Activated CD8-positive, alpha-beta memory T cell treated with anti-CD3 and anti-CD28 coated beads, Interleukin-2, amount 10 ng/mL, durations not matched to agents 7 days and 5 days (primary cell): Measurements from ENCODE around the gene ADISSP. TPM values are rescaled to one million over a fixed set of nuclear protein-coding genes. Genes with fewer than 3 reads are reported as not detected.
A peak's percentile ranks its signal among the peaks of the same experiment; 100 is the strongest.

Experiments
- ATAC-seq: fragments of 150-1000 bp; cut with Tn5 transposase; one replicate; pipeline ENCODE4 v1.10.0; 2021; ENCODE audit warnings: moderate library complexity
- CTCF ChIA-PET: fragments of 350-600 bp; sonication (Branson Sonifier 250); formaldehyde crosslinking; loops from one replicate; lab custom pipeline; 2021; ENCODE audit warnings: antibody characterized with exemption; lab: Charles Lee
- DNase-seq: peaks from one replicate; pipeline ENCODE4 v3.0.0-alpha.2; 2020
- H3K27ac Mint-ChIP-seq: one replicate; pipeline ENCODE4 v1.8.0; 2021; ENCODE audit warnings: mild to moderate bottlenecking, mixed read lengths
- H3K27me3 Mint-ChIP-seq: one replicate; pipeline ENCODE4 v1.8.0; 2021; ENCODE audit warnings: mixed read lengths
- H3K36me3 Mint-ChIP-seq: one replicate; pipeline ENCODE4 v1.8.0; 2021; ENCODE audit warnings: mild to moderate bottlenecking, mixed read lengths
- H3K4me1 Mint-ChIP-seq: one replicate; pipeline ENCODE4 v1.8.0; 2021; ENCODE audit warnings: mixed read lengths
- H3K4me3 Mint-ChIP-seq: one replicate; pipeline ENCODE4 v1.8.0; 2021; ENCODE audit warnings: mild to moderate bottlenecking, moderate library complexity, mixed read lengths
- H3K9me3 Mint-ChIP-seq: one replicate; pipeline ENCODE4 v1.8.0; 2022; ENCODE audit warnings: low read depth, mixed read lengths
- total RNA-seq, 2 experiments: library from RNA; stranded (reverse); gene quantifications; one replicate each; pipeline ENCODE4 v1.2.3, GENCODE V29; 2021

Gene ADISSP
- total RNA-seq, 2 experiments from 2014 or later: 32.5 to 37.0 TPM

GRCh38 chr20:3744806-3745685, 22.5 kb downstream of the ADISSP start:
- peak; percentile 72 for ATAC-seq
- CTCF ChIA-PET: interaction anchor here (0.5 to 1.9 kb wide), 6 partner anchors 8 to 428 kb away, joined by 3 to 6 read pairs (median 4); no protein-coding TSS in a partner anchor
- H3K9me3 Mint-ChIP-seq: no peaks in the 10 kb centered on the region
- no peak overlapping the region for H3K27ac Mint-ChIP-seq
- no peaks in the 10 kb centered on the region for H3K36me3 Mint-ChIP-seq
- H3K4me3 Mint-ChIP-seq: peak overlapping the region; percentile 34
- peaks cover 10% of the 10 kb centered on the region for H3K4me1 Mint-ChIP-seq
- DNase-seq: peak; percentile 80
- H3K27me3 Mint-ChIP-seq: peaks cover 11% of the 10 kb centered on the region

GRCh38 chr20:3744037-3744436, 23.5 kb downstream of the ADISSP start:
- H3K27me3 Mint-ChIP-seq: peaks cover 11% of the 10 kb centered on the region
- DNase-seq (no peak), ATAC-seq (no peak)
- H3K9me3 Mint-ChIP-seq: no peaks in the 10 kb centered on the region
- CTCF ChIA-PET: interaction anchor here (0.7 to 1.9 kb wide), 3 partner anchors 9 to 33 kb away, joined by 3 to 6 read pairs (median 5); no protein-coding TSS in a partner anchor
- peaks cover 10% of the 10 kb centered on the region for H3K4me1 Mint-ChIP-seq
- H3K36me3 Mint-ChIP-seq: no peaks in the 10 kb centered on the region
- no peak overlapping the region for H3K27ac Mint-ChIP-seq
- H3K4me3 Mint-ChIP-seq: no peak overlapping the region

- H3K4me1 Mint-ChIP-seq: peaks cover 10% of the 10 kb centered on the region
- peaks cover 11% of the 10 kb centered on the region for H3K27me3 Mint-ChIP-seq
- DNase-seq (no peak), ATAC-seq (no peak)
- H3K4me3 Mint-ChIP-seq: no peak overlapping the region
- no peak overlapping the region for H3K27ac Mint-ChIP-seq
- CTCF ChIA-PET: interaction anchor here (1.8 kb wide), 1 partner anchor 10 kb away, joined by 6 read pairs; no protein-coding TSS in a partner anchor
- no peaks in the 10 kb centered on the region for H3K36me3 Mint-ChIP-seq
- no peaks in the 10 kb centered on the region for H3K9me3 Mint-ChIP-seq
These were observed 24.3 kb downstream of the ADISSP start for GRCh38 chr20:3743251-3743650.

- no peaks in the 10 kb centered on the region for H3K9me3 Mint-ChIP-seq
- CTCF ChIA-PET: interaction anchor here (0.8 to 2.0 kb wide), 5 partner anchors 8 to 31 kb away, joined by 3 to 8 read pairs (median 5); no protein-coding TSS in a partner anchor
- H3K4me3 Mint-ChIP-seq: no peak overlapping the region
- H3K27ac Mint-ChIP-seq: no peak overlapping the region
- DNase-seq (no peak), ATAC-seq (no peak)
- H3K36me3 Mint-ChIP-seq: no peaks in the 10 kb centered on the region
- H3K27me3 Mint-ChIP-seq: peaks cover 9% of the 10 kb centered on the region
- H3K4me1 Mint-ChIP-seq: peaks cover 10% of the 10 kb centered on the region
These were observed 25.6 kb downstream of the ADISSP start for GRCh38 chr20:3741836-3742458.

GRCh38 chr20:3740615-3741301, 26.8 kb downstream of the ADISSP start:
- no peak for ATAC-seq
- Mint-ChIP-seq H3K27ac (no peak overlapping the region), H3K4me1 (peaks cover 10% of the 10 kb centered on the region), H3K27me3 (peaks cover 9% of the 10 kb centered on the region), H3K4me3 (no peak overlapping the region), H3K36me3 (no peaks in the 10 kb centered on the region), H3K9me3 (no peaks in the 10 kb centered on the region)
- CTCF ChIA-PET: interaction anchor here (0.8 to 2.0 kb wide), 7 partner anchors 9 to 31 kb away, joined by 3 to 8 read pairs (median 5); no protein-coding TSS in a partner anchor
- DNase-seq: no peak

- Mint-ChIP-seq H3K4me3 (no peak overlapping the region), H3K27ac (no peak overlapping the region), H3K4me1 (peaks cover 4% of the 10 kb centered on the region), H3K9me3 (no peaks in the 10 kb centered on the region), H3K36me3 (no peaks in the 10 kb centered on the region), H3K27me3 (peaks cover 14% of the 10 kb centered on the region)
- ATAC-seq (no peak), DNase-seq (no peak)
- CTCF ChIA-PET: interaction anchor here (1.2 to 1.4 kb wide), 3 partner anchors 10 to 30 kb away, joined by 3 to 5 read pairs (median 5); no protein-coding TSS in a partner anchor
These were observed 27.6 kb downstream of the ADISSP start for GRCh38 chr20:3739926-3740451.

GRCh38 chr20:3739054-3739925, 28.3 kb downstream of the ADISSP start:
- CTCF ChIA-PET: interaction anchor here (1.2 to 1.4 kb wide), 3 partner anchors 10 to 29 kb away, joined by 3 to 5 read pairs (median 5); no protein-coding TSS in a partner anchor
- no peak overlapping the region for H3K4me3 Mint-ChIP-seq

GRCh38 chr20:3738111-3739053, 29.2 kb downstream of the ADISSP start:
- CTCF ChIA-PET: interaction anchor here (1.6 kb wide), 1 partner anchor 28 kb away, joined by 7 read pairs; no protein-coding TSS in a partner anchor
- DNase-seq: no peak
- no peaks in the 10 kb centered on the region for H3K9me3 Mint-ChIP-seq
- no peaks in the 10 kb centered on the region for H3K36me3 Mint-ChIP-seq
- H3K4me3 Mint-ChIP-seq: no peak overlapping the region
- H3K27ac Mint-ChIP-seq: no peak overlapping the region
- no peak for ATAC-seq
- no peaks in the 10 kb centered on the region for H3K4me1 Mint-ChIP-seq
- peaks cover 13% of the 10 kb centered on the region for H3K27me3 Mint-ChIP-seq

More at GRCh38 chr20:3739054-3739925, 28.3 kb downstream of the ADISSP start:
- no peak for DNase-seq
- Mint-ChIP-seq H3K27me3 (peaks cover 10% of the 10 kb centered on the region), H3K4me1 (no peaks in the 10 kb centered on the region), H3K36me3 (no peaks in the 10 kb centered on the region), H3K27ac (no peak overlapping the region), H3K9me3 (no peaks in the 10 kb centered on the region)
- ATAC-seq: peak; percentile 13

GRCh38 chr20:3735768-3736167, 31.8 kb downstream of the ADISSP start:
- Mint-ChIP-seq H3K4me3 (no peak overlapping the region), H3K9me3 (no peaks in the 10 kb centered on the region), H3K27ac (no peak overlapping the region), H3K27me3 (peaks cover 34% of the 10 kb centered on the region), H3K36me3 (no peaks in the 10 kb centered on the region), H3K4me1 (no peaks in the 10 kb centered on the region)
- CTCF ChIA-PET: interaction anchor here (1.4 to 2.0 kb wide), 2 partner anchors 17 to 32 kb away, joined by 3 to 7 read pairs; partner anchors contain the start of gene ADISSP
- ATAC-seq (no peak), DNase-seq (no peak)

- H3K4me1 Mint-ChIP-seq: peaks cover 3% of the 10 kb centered on the region
- no peak overlapping the region for H3K4me3 Mint-ChIP-seq
- CTCF ChIA-PET: interaction anchor here (0.7 to 1.1 kb wide), 2 partner anchors 23 to 24 kb away, joined by 3 read pairs; no protein-coding TSS in a partner anchor
- peaks cover 42% of the 10 kb centered on the region for H3K27me3 Mint-ChIP-seq
- H3K9me3 Mint-ChIP-seq: no peaks in the 10 kb centered on the region
- H3K36me3 Mint-ChIP-seq: no peaks in the 10 kb centered on the region
- ATAC-seq: no peak
- no peak for DNase-seq
- H3K27ac Mint-ChIP-seq: no peak overlapping the region
These were observed 33.3 kb downstream of the ADISSP start for GRCh38 chr20:3734111-3734843.
